ENCODE measurements around the gene TLR5. TPM values are rescaled to one million over a fixed set of nuclear protein-coding genes. Genes with fewer than 3 reads are reported as not detected.

TLR5 gene
- total RNA-seq, 6 experiments from 2014 or later, result 0.84 to 3.3 (median 2.5) TPM

GRCh38 chr1:223129229-223129901 is 13.7 kb downstream of the TLR5 start:
- Histone ChIP-seq H3K4me1 (peaks cover 0 to 10% (median 2%) of the 10 kb centered on the region in 4 donors), H3K36me3 (no peaks in the 10 kb centered on the region), H3K27ac (no peak overlapping the region), H3K4me3 (peak overlapping the region; percentile 16 to 41 (median 25)), H3K27me3 (no peaks in the 10 kb centered on the region), H3K9me3 (no peaks in the 10 kb centered on the region)
- WGBS (ENCODE audit: insufficient coverage, low coverage, low lambda C conversion rate, missing lambda C conversion rate), result 24% methylated on average over 20 of the region's 37 CpGs
- ATAC-seq (peak; percentile 79 to 86 (median 84)), DNase-seq (peak; percentile 80 to 81 (median 81))
- TF ChIP-seq CTCF (IDR thresholded peaks at IDR 0.05) (peak; percentile 69 to 93 (median 91)), POLR2A (IDR thresholded peaks at IDR 0.05) (no peak)
- intact Hi-C loops (cut with DNase I), result no loop called here

GRCh38 chr1:223126741-223127140 is 16.3 kb downstream of the TLR5 start:
- no peak for ATAC-seq
- no CpG with 5 or more reads among the region's 1 CpG for WGBS (ENCODE audit: insufficient coverage, low coverage, low lambda C conversion rate, missing lambda C conversion rate)

GRCh38 chr1:223125766-223126165 is 17.3 kb downstream of the TLR5 start:
- WGBS (ENCODE audit: insufficient coverage, low coverage, low lambda C conversion rate, missing lambda C conversion rate), result 35% methylated on average over 2 of the region's 2 CpGs
- intact Hi-C loops (cut with DNase I), result no loop called here
- Histone ChIP-seq H3K27ac (no peak overlapping the region), H3K36me3 (no peaks in the 10 kb centered on the region), H3K4me3 (no peak overlapping the region), H3K9me3 (no peaks in the 10 kb centered on the region), H3K27me3 (no peaks in the 10 kb centered on the region), H3K4me1 (peaks cover 0 to 4% (median 0%) of the 10 kb centered on the region in 4 donors)
- DNase-seq (no peak), ATAC-seq (no peak)
- no peak for TF ChIP-seq CTCF (IDR thresholded peaks at IDR 0.05)
- TF ChIP-seq POLR2A (IDR thresholded peaks at IDR 0.05), result no peak

More at GRCh38 chr1:223126741-223127140, 16.3 kb downstream of the TLR5 start:
- intact Hi-C loops (cut with DNase I), result no loop called here
- Histone ChIP-seq H3K9me3 (no peaks in the 10 kb centered on the region), H3K4me1 (peaks cover 0 to 4% (median 0%) of the 10 kb centered on the region in 4 donors), H3K27ac (no peak overlapping the region), H3K4me3 (no peak overlapping the region), H3K27me3 (no peaks in the 10 kb centered on the region), H3K36me3 (no peaks in the 10 kb centered on the region)
- no peak for DNase-seq
- TF ChIP-seq CTCF (IDR thresholded peaks at IDR 0.05), result no peak
- no peak for TF ChIP-seq POLR2A (IDR thresholded peaks at IDR 0.05)

GRCh38 chr1:223123011-223123610 is 19.9 kb downstream of the TLR5 start:
- 67% methylated on average over 6 of the region's 6 CpGs for WGBS (ENCODE audit: insufficient coverage, low coverage, low lambda C conversion rate, missing lambda C conversion rate)
- TF ChIP-seq POLR2A (IDR thresholded peaks at IDR 0.05), result no peak
- TF ChIP-seq CTCF (IDR thresholded peaks at IDR 0.05), result no peak
- Histone ChIP-seq H3K27ac (no peak overlapping the region), H3K27me3 (no peaks in the 10 kb centered on the region), H3K4me3 (no peak overlapping the region), H3K36me3 (no peaks in the 10 kb centered on the region), H3K9me3 (no peaks in the 10 kb centered on the region), H3K4me1 (peaks cover 0 to 4% (median 0%) of the 10 kb centered on the region in 4 donors)
- ATAC-seq (no peak), DNase-seq (no peak)
- intact Hi-C loops (cut with DNase I), result no loop called here
